AG08396 (cell line): ENCODE data around the gene PPIA.
A peak's percentile ranks its signal among the peaks of the same experiment; 100 is the strongest.
"Not testable (repeated sequence)": the region's sequence is repeated elsewhere in the genome, so short reads cannot be mapped to it uniquely, and the experiment has no call there.

ENCODE experiments used
- DNase-seq: peaks from one replicate; pipeline ENCODE4 v3.0.0; 2012; ENCODE audit warnings: low spot score, mixed read lengths

The PPIA gene

GRCh38 chr7:44764081-44764480 lies 32.4 kb upstream of the PPIA start:
- DNase-seq = no peak

- no peak for DNase-seq
Observed at GRCh38 chr7:44764665-44765578, 31.6 kb upstream of the PPIA start.

- no peak for DNase-seq
Observed at GRCh38 chr7:44765579-44766415, 30.7 kb upstream of the PPIA start.

DNA sequence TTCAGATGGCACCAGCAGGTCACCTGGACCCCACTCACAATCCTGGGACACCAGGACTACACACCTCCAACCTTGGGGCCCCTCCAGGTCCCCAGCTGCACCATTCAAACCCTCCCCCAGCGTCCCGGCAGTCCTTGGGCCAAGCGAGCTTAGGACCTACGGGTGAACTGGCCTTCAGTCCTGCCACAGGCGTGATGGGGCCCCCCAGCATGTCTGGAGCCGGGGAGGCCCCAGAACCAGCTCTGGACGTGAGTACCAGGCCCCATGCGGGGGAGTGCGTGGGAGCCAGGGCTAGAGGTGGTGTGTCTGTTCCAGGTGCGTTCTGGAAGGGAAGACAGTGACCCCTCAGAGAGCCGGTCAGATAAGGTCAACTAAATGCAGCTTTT lies 30.1 kb upstream of the PPIA start:
- no peak for DNase-seq

GRCh38 chr7:44767134-44767911 lies 29.2 kb upstream of the PPIA start:
- no peak for DNase-seq

- DNase-seq = no peak
Observed at GRCh38 chr7:44767912-44768627, 28.4 kb upstream of the PPIA start.

DNA sequence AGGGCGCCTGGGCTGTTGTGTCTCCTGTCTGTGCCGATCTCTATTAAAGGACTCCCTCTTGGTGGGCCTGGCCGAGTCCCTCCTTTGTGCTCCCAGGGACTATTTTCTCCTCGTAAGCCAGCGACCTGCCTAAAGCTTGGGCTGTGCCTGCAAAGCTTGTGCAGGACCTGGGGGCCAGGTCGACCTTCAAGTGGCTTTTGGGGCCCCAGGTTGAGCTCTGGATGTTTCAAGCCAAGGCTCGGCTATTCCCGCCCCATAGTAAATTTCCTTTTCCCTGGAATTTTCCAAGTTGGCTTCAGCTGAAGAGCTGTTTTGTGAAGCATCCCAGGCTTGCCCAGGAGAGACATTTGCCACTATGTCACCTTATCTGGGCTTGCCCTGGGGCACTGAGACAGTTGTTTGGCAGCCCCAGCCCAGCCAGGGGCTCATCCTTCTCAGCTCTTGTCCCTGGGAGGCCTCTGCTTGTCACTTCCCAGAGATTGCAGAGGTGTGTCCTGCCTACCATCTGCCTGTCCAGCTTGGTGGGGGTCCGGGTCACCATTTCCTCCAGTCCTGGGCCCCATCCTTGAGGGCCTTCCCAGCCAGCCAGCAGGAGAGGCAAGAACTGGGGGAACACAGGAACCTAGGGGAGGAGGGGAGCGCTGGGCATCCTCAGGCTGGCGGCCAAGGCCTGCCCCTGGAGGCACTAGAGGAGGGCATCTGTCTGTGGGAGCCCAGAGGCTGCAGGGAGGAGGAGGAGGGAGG lies 27.7 kb upstream of the PPIA start:
- DNase-seq = peak; percentile 5

- DNase-seq = no peak
Observed at GRCh38 chr7:44769376-44769775, 27.1 kb upstream of the PPIA start.

DNA sequence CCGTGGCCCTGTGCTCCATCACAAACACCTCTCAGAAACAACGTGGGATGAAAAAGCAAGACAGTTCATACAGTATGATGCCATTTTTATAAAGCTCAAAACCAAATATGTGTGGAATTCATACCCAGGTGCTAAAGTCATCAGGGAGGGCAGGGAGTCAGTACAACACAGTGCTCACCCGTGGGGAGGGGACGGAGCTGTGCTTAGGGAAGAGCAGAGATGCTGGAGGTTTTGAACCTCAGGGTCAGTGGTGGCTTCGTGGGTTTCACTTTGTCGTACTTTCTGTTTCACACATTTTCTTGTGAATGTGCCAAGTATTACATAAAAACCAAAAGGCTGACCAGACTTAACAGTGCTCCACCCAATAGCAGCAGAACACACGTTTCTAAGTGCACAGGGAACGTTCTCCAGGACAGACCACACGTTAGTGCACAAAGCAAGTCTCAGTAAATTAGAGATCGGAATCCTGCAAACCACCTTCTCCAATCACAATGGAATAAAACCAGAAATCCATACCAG lies 26.6 kb upstream of the PPIA start:
- peak; percentile 68 for DNase-seq

- DNase-seq = no peak
Observed at GRCh38 chr7:44771358-44771757, 25.1 kb upstream of the PPIA start.

- no peak for DNase-seq
Observed at GRCh38 chr7:44772440-44772839, 24.0 kb upstream of the PPIA start.

GRCh38 chr7:44772867-44773266 lies 23.6 kb upstream of the PPIA start:
- DNase-seq = no peak

DNA sequence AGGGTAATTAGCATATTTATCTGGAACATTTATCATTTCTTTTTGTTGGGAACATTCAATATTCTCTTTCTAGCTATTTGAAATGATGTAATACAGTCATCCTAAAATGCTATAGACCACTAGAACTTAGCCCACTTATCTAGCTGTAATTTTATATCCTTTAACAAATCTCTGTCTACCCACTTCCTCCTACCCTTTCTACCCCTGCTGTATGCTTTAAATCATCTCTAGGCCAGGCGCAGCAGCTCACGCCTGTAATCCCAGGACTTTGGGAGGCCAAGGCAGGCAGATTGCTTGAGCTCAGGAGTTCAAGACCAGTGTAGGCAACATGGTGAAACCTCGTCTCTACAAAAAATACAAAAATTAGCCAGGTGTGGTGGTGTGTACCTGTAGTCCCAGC lies 22.0 kb upstream of the PPIA start:
- not testable (repeated sequence) for DNase-seq

DNA sequence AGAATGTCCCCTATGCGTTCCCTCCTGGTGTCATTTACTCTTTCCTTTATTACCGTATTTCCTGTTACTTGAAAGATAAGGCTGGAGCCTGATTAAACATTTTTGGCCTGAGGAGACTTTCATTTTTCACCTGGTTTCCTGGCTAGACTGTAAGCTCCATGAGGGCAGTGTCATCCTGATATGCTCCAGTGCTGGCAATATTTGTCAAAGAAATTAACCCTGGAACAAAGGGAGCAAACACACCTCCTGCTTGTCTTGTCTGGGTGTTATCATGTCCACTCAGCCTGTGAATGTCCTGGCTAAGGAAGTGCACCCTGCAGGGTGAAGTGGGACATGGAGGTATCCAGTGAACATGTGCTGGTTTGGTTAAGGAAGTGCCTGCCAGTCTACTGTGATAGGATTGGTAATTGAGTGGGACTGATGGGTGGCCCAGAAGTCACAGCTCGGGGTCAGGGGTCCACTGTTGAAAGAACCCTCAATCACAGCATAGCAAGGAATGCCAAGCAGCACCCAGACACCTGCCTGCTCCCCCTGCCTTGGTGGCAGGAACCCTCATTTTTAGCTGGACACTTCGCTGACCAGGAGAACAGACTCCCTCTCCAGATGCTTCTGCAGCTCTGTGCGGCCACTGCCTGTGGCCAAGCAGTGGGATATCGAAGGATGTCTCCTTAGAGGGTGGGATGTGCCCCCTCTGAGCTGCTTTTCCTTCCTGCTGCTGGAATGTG lies 20.9 kb upstream of the PPIA start:
- no peak for DNase-seq

DNA sequence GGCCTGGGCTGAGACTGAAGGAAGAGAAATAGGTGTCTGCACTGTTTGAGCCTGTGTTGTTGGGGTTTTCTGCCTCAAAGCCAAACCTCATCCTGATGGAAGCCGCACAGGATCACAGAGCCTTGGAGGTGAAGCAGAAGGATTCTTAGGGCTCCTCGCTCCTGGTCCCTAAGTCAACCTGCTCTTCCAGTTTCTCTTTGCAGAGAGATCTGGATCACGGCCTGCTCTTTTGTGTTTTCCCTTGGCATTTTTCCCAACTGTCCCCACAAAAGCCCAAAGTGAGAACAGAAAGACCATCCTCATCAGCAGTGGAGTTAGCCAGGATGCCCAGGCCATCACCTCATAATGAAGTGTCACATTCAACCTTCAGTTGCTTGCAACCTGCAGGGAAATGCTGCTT lies 20.3 kb upstream of the PPIA start:
- DNase-seq = no peak

DNA sequence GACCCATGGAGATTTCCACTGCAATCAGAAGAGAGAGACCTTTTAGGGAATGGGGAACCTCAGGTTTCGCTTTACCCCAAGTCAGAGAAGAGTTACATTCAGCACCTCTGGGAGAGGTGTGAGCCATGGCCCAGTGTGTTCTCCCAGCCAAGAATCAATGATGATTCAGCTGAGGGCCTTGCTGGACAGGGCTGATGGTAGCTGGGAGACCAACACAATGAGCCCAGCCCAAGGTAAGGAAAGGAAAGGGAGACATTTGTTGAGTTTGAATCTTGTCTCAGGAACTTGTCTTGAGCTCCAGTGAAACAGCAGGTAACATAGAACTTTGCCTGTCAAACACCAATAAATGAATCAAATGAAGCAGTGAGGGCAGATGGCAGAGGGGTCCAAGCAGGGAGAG lies 14.0 kb upstream of the PPIA start:
- DNase-seq = no peak

DNA sequence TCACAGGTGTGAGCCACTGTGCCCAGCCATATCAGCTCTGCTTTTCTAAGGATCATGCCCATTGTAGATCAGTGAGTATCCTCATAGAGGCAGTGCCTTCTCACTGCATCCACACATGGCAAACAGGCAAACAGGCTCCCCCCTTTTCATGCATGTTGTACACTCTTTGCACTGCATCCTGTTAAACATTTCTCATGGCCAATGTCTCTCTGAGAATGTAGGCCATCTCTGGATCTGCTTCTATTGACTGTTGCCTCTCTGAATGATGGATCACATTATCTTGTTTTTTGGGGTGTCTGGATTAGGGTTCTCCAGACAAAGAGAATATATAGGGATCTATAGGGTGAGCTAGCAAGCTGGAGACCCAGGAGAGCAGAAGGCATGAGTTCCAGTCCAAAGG lies 13.1 kb upstream of the PPIA start:
- DNase-seq = no peak

- DNase-seq = no peak
Observed at GRCh38 chr7:44784364-44784763, 12.1 kb upstream of the PPIA start.

- not testable (repeated sequence) for DNase-seq
Observed at GRCh38 chr7:44785218-44785617, 11.3 kb upstream of the PPIA start.

GRCh38 chr7:44787041-44787440 lies 9.4 kb upstream of the PPIA start:
- DNase-seq = no peak
